Fibroblast of lung (primary cell): ENCODE results near the gene NOL11. TPM values are rescaled to one million over a fixed set of nuclear protein-coding genes. Genes with fewer than 3 reads are reported as not detected.

Experiments
- DNase-seq, 2 donors: peaks; one replicate each; pipeline versions ENCODE4 v3.0.0 to v3.0.0-alpha.2; 2010; ENCODE audit warnings: low read depth in 2 of 2
- H2AFZ ChIP-seq: 2 replicates; pipeline ENCODE4 v1.5.1; 2012; ENCODE audit warnings: low read length, control low read depth, inconsistent platforms
- H3K27ac ChIP-seq: 2 replicates; pipeline ENCODE4 v1.5.1; 2011; ENCODE audit warnings: low read length, control low read depth; ENCODE audit not compliant: insufficient read depth
- H3K27me3 ChIP-seq: 2 replicates; pipeline ENCODE4 v1.5.1; 2011; ENCODE audit warnings: mild to moderate bottlenecking, low read length; ENCODE audit not compliant: control insufficient read depth, insufficient read depth
- H3K36me3 ChIP-seq: 2 replicates; pipeline ENCODE4 v1.5.1; 2011; ENCODE audit warnings: low read length; ENCODE audit not compliant: control insufficient read depth, insufficient read depth
- H3K4me1 ChIP-seq: 2 replicates; pipeline ENCODE4 v1.5.1; 2011; ENCODE audit warnings: low read length; ENCODE audit not compliant: control insufficient read depth, insufficient read depth; ENCODE audit errors: extremely low read depth
- H3K4me2 ChIP-seq: 2 replicates; pipeline ENCODE4 v1.5.1; 2011; ENCODE audit warnings: low read length, control low read depth; ENCODE audit not compliant: insufficient read depth; ENCODE audit errors: extremely low read depth
- H3K4me3 ChIP-seq, 4 experiments: fragments of 200-600 bp in 1 of 4; sonication (generic) in 1 of 4; replicated peaks in 1 of 4; 2 replicates each; pipeline ENCODE4 v1.5.1; 2011 to 2016; ENCODE audit warnings: low read length in 4 of 4, low read depth in 3 of 4, mild to moderate bottlenecking in 3 of 4, control low read depth in 2 of 4, inconsistent platforms in 1 of 4, mixed read lengths in 1 of 4; ENCODE audit not compliant: insufficient read depth in 1 of 4; ENCODE audit errors: control extremely low read depth in 1 of 4
- H3K79me2 ChIP-seq: 2 replicates; pipeline ENCODE4 v1.5.1; 2012; ENCODE audit warnings: mild to moderate bottlenecking, low read length, inconsistent platforms; ENCODE audit not compliant: control insufficient read depth, insufficient read depth
- H3K9ac ChIP-seq: 2 replicates; pipeline ENCODE4 v1.5.1; 2011; ENCODE audit warnings: mild to moderate bottlenecking, low read length, control low read depth; ENCODE audit not compliant: insufficient read depth
- H3K9me3 ChIP-seq: 2 replicates; pipeline ENCODE4 v1.5.1; 2012; ENCODE audit warnings: low read depth, low read length; ENCODE audit not compliant: control insufficient read depth, insufficient read depth
- H4K20me1 ChIP-seq: 2 replicates; pipeline ENCODE4 v1.5.1; 2011; ENCODE audit warnings: low read length; ENCODE audit not compliant: control insufficient read depth, insufficient read depth; ENCODE audit errors: extremely low read depth
- EZH2 ChIP-seq: IDR thresholded peaks from 2 replicates; pipeline ENCODE4 v1.5.1; 2012; ENCODE audit warnings: low read length, control low read depth, mild to moderate bottlenecking; ENCODE audit errors: missing control alignments
- polyA plus RNA-seq, 2 donors: library from polyadenylated mRNA; depleted of rRNA in 1 of 2; stranded (reverse) in 1 of 2; unstranded in 1 of 2; fragments of >200 nt; gene quantifications; 2 replicates each; pipeline ENCODE4 v1.2.1, GENCODE V29; 2011 to 2012; ENCODE audit warnings: missing spikeins in 1 of 2
- total RNA-seq: library from RNA; depleted of rRNA; stranded (reverse); fragments of >200 nt; gene quantifications from 2 replicates; pipeline ENCODE4 v1.2.1, GENCODE V29; 2014
- TF ChIP-seq, protein P1 (sequence below), 2 donors: IDR thresholded peaks in 1 of 2; conservative IDR thresholded peaks in 1 of 2; 1 replicate in 1 of 2; 2 replicates in 1 of 2; pipeline ENCODE4 v1.5.1; 2011 to 2012; ENCODE audit warnings: low read length in 2 of 2, control low read depth in 1 of 2, inconsistent platforms in 1 of 2, low read depth in 1 of 2, mild to moderate bottlenecking in 1 of 2

Gene NOL11
- total and polyA plus RNA-seq, 2 donors (not counting 1 experiment from before 2014, with no cell fraction given) = 21.5 to 35.6 TPM

DNA sequence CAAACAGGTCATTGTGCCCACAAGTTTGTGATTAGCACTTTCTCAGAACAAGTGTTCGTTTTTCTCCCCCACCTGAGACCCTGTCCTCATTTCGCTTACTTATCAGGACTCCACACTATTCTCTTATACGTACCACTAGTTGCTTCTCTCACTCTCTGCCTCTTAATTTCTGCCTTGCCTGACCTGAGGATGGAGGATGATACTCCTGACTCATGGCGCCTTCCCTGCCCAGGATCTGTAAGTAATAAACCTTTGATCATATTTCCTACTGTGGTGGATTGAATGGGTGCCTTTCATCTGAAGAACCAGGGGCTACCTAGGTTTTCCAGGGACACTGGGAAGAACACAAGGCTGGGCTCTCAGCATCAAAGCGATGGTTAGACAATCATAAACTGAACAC, 67.8 kb downstream of the NOL11 start:
- DNase-seq = no peak
- Histone ChIP-seq H3K27ac (no peak overlapping the region), H3K9ac (no peak overlapping the region), H3K79me2 (no peaks in the 10 kb centered on the region), H3K36me3 (no peaks in the 10 kb centered on the region), H3K4me2 (no peak overlapping the region), H3K9me3 (no peaks in the 10 kb centered on the region), H3K27me3 (no peaks in the 10 kb centered on the region), H4K20me1 (no peaks in the 10 kb centered on the region), H3K4me3 (no peak overlapping the region), H2AFZ (no peak overlapping the region), H3K4me1 (no peaks in the 10 kb centered on the region)
- no peak for TF ChIP-seq EZH2
- TF ChIP-seq, protein P1, sequence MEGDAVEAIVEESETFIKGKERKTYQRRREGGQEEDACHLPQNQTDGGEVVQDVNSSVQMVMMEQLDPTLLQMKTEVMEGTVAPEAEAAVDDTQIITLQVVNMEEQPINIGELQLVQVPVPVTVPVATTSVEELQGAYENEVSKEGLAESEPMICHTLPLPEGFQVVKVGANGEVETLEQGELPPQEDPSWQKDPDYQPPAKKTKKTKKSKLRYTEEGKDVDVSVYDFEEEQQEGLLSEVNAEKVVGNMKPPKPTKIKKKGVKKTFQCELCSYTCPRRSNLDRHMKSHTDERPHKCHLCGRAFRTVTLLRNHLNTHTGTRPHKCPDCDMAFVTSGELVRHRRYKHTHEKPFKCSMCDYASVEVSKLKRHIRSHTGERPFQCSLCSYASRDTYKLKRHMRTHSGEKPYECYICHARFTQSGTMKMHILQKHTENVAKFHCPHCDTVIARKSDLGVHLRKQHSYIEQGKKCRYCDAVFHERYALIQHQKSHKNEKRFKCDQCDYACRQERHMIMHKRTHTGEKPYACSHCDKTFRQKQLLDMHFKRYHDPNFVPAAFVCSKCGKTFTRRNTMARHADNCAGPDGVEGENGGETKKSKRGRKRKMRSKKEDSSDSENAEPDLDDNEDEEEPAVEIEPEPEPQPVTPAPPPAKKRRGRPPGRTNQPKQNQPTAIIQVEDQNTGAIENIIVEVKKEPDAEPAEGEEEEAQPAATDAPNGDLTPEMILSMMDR (conservative IDR thresholded peaks at IDR 0.05 in 1 of 2, IDR thresholded peaks at IDR 0.05 in 1 of 2; ENCODE audit: low read depth in 1 of 2, low read length in 2 of 2) = no peak

Other genes with a start within 250 kb of the NOL11 start
- gene BPTF, start 107.6 kb downstream of the NOL11 start, total RNA-seq = 22.6 and 35.8 TPM in 2 replicates
- gene BPTF, start 107.6 kb downstream of the NOL11 start, polyA plus RNA-seq = 38.6 TPM in 2 replicates